ENCODE data around the gene TYK2. TPM values are rescaled to one million over a fixed set of nuclear protein-coding genes. Genes with fewer than 3 reads are reported as not detected.
"Not testable (repeated sequence)": the region's sequence is repeated elsewhere in the genome, so short reads cannot be mapped to it uniquely, and the experiment has no call there.

Gene TYK2
- total and polyA plus RNA-seq, 2 of the 4 experiments (the other 2 are of a cell fraction): 40.9 to 97.9 TPM

- H3K23ac ChIP-seq (ENCODE audit: low read depth, low read length); H3K4me2 ChIP-seq (ENCODE audit: low read depth, low read length); H2AFZ ChIP-seq (replicated peaks; ENCODE audit: low read length, poor library complexity); H2AK5ac ChIP-seq (ENCODE audit: low read depth, low read length); H2BK120ac ChIP-seq (ENCODE audit: low read depth, low read length); H4K8ac ChIP-seq (ENCODE audit: low read depth in 2 of 2, low read length in 2 of 2); H2BK15ac ChIP-seq (ENCODE audit: low read depth, low read length); H2BK20ac ChIP-seq (ENCODE audit: low read depth, low read length); H3K14ac ChIP-seq (replicated peaks; ENCODE audit: low read depth, low read length); H3K36me3 ChIP-seq (ENCODE audit: control insufficient read depth, insufficient read depth, low read length); H3K27ac ChIP-seq (ENCODE audit: insufficient read depth, low read length); H2AK9ac ChIP-seq (replicated peaks; ENCODE audit: low read depth, low read length, poor library complexity); H2BK5ac ChIP-seq (ENCODE audit: low read depth, low read length, poor library complexity, severe bottlenecking); ATAC-seq (ENCODE audit: low read depth); H4K91ac ChIP-seq (ENCODE audit: insufficient read depth, low read depth, low read length); H3K56ac ChIP-seq (ENCODE audit: extremely low read depth, insufficient read depth, low read length); BruUV-seq (replicated peaks); H3K18ac ChIP-seq (ENCODE audit: low read depth, low read length); H3K27me3 ChIP-seq (ENCODE audit: control insufficient read depth, insufficient read depth, low read length); H3K9me3 ChIP-seq (ENCODE audit: control insufficient read depth, insufficient read depth, low read length); dilution Hi-C loops (cut with HindIII; ENCODE audit: low sequenced_read_pairs, unreplicated experiment); H3K9ac ChIP-seq (ENCODE audit: low read depth, low read length); H4K5ac ChIP-seq (ENCODE audit: low read depth, low read length); in situ Hi-C loops (cut with MboI; ENCODE audit: low sequenced_read_pairs); DNase-seq; H3K4me1 ChIP-seq (ENCODE audit: control insufficient read depth, insufficient read depth, low read length); H3K9me1 ChIP-seq (ENCODE audit: insufficient read depth, low read length); H3K4ac ChIP-seq (ENCODE audit: low read depth, low read length); CTCF ChIA-PET; intact Hi-C loops (cut with micrococcal nuclease); H3K4me3 ChIP-seq (ENCODE audit: insufficient read depth, low read depth, low read length): not testable (repeated sequence)
- POLR2A ChIA-PET (ENCODE audit: unreplicated experiment): interaction anchor here (0.6 kb wide), 1 partner anchor 30 kb away, joined by 7 read pairs; no protein-coding TSS in a partner anchor
- H4K20me1 ChIP-seq (ENCODE audit: insufficient read depth, low read length): peaks cover 14% of the 10 kb centered on the region
- WGBS, 2 experiments (ENCODE audit: extremely low coverage in 2 of 2, insufficient read length in 1 of 2): 88% methylated on average over 4 of the region's 9 CpGs; no CpG with 5 or more reads in 1 of the 2 experiments
- peaks cover 5 to 24% of the 10 kb centered on the region in 2 experiments for H3K79me1 ChIP-seq (ENCODE audit: low read depth in 1 of 2, low read length in 2 of 2)
These were observed 43.6 kb downstream of the TYK2 start for GRCh38 chr19:10336725-10337124.

Data from IMR-90 (cell line).